Stimulated activated CD4-positive, alpha-beta T cell treated with anti-CD3 and anti-CD28 coated beads, TNF-alpha, amount 100 ng/mL, for 4 hours (primary cell): ENCODE measurements around the gene SASH1.

ENCODE experiments used
- DNase-seq, 3 experiments: peaks; one replicate each; pipeline ENCODE4 v3.0.0-alpha.2; 2020; ENCODE audit warnings: low read depth in 3 of 3

The SASH1 gene

GRCh38 chr6:148493424-148493823 is 150.8 kb downstream of the SASH1 start:
- DNase-seq: no peak

GRCh38 chr6:148494226-148494625 is 151.6 kb downstream of the SASH1 start:
- no peak for DNase-seq

- no peak for DNase-seq
Observed at GRCh38 chr6:148495029-148495428, 152.4 kb downstream of the SASH1 start.

DNA sequence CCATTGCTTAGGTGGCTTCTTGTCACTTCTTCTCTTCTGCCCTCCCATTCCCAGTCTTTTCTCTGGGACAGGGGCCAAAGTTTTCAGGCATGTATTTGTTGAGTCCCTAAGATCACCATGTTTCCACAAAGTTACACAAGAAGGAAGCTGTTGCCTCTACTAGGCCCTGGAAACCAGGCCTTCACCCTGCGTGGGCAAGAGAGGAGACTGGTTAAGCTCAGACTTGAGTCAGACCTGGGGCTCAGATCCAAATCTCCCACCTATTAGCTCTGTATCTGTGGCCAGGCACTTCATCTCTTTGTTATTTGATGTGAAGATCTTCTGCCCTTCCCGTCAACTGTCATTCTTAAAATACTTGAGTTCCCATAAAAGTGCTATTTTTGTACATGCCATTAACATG is 154.6 kb downstream of the SASH1 start:
- DNase-seq: no peak

- no peak for DNase-seq
Observed at GRCh38 chr6:148497717-148498116, 155.1 kb downstream of the SASH1 start.

- no peak for DNase-seq
Observed at GRCh38 chr6:148500402-148500801, 157.8 kb downstream of the SASH1 start.

GRCh38 chr6:148501178-148501590 is 158.5 kb downstream of the SASH1 start:
- DNase-seq: no peak

DNA sequence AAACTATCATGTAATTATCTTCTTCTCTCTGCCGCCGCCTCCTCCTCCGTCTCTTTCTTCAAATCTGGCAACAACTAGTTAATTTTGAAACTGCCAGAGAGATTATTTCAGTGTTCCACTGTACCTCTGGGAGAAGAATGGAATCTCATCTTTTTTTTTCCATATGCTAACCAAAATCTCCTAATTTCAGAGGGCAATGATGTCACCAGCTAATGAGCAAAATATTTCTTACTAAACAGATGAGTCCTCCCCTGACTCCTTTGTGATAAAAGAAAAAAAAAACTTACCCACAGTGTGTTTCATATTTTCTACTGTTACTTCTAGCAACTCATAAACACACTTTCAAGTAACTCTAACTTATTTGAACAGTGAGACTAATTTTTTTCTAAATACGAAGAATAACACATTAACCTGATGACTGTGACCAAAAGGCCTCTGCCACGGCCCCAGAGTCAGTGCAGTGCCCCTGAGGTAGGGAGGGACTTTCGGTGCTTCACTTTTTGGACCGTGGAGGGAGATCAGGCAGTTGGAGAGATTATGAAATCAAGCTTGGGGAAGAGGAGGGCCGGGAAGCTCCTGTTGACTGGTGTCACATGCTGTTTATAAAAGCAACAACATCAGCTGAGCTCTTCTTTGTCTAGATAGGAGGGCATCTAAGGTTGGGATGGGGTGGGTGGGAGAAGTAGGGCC is 159.6 kb downstream of the SASH1 start:
- no peak for DNase-seq

GRCh38 chr6:148502773-148503135 is 160.1 kb downstream of the SASH1 start:
- DNase-seq: no peak

- DNase-seq: no peak
Observed at GRCh38 chr6:148503703-148504102, 161.1 kb downstream of the SASH1 start.

GRCh38 chr6:148507774-148508173 is 165.1 kb downstream of the SASH1 start:
- no peak for DNase-seq

GRCh38 chr6:148508401-148509041 is 165.9 kb downstream of the SASH1 start:
- no peak for DNase-seq

- DNase-seq: no peak
Observed at GRCh38 chr6:148509119-148509799, 166.6 kb downstream of the SASH1 start.

- DNase-seq: no peak
Observed at GRCh38 chr6:148509800-148510581, 167.4 kb downstream of the SASH1 start.

DNA sequence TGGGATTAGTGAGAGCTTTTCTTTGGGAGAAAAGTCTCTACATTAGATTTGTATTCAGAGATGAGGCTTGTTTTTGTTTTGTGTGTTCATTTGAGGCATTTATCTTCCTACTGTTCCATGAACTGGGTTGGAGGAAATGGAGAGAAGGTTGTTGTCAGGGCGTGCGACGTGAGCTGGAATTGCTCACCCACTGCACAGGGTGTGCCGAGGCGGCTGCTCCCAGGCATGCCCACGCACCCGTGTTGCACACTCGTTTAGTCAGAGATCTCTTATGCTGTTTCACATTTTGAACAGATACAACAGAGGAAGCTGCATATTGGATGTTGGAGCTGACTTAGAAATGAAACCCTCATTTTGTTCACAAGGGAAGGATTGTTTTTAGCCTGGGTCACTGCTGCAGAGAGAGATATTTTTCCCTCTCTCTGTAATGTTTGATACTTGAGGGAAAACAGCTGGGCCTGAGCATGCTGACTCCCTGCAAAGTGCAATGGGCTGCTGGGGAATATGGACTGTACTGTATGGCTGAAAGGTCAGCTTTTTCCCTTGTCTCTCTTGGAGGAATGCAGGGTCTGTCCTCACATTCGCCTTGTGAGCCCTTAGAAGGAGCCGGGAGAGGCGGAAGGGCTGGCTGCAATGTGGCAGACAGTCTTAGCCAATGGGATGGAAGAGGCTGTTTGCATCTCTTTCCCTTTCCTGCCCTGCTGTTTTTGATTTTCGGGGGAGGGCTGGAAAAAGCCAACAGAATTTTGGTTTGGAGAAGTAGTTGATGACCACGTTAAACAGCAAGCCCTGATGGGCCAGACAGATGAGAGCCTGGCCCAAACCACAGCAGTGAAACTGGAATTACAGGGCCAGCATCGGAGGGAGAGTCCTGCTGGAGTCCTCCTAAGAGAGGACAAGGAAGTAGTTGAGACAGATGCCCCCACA is 170.8 kb downstream of the SASH1 start:
- no peak for DNase-seq

DNA sequence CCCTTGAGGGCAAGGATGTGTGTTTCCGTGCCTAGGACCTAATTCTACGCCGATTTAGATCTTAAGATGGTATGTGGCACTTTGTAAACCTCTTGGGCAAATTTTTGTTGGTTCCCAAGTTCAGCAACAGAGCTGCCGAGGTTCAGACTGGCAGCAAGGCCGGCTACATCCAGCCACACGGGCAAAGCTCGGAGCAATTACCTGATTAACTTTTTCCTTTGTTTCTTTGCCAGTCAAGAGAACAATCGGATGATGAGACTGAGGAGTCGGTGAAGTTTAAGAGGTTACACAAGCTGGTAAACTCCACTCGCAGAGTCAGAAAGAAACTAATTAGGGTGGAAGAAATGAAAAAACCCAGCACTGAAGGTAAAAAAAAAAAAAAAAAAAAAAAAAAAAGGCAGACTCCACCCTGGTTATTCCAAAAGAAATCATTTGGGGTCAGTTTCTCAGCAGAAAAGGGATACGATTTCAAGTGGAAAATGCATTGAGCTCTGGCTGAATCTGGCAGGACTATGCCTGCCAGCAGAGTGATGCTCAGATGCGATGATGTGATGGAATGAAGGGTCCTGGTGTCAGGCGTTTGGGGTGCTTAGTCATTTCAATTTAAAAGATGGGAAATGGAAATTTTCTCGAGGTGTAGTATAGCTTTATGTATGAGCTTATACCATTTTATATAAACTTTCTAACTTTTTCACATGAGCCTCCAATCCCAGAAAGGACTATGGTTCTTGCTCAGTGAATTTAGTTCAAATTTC is 171.6 kb downstream of the SASH1 start:
- DNase-seq: no peak

DNA sequence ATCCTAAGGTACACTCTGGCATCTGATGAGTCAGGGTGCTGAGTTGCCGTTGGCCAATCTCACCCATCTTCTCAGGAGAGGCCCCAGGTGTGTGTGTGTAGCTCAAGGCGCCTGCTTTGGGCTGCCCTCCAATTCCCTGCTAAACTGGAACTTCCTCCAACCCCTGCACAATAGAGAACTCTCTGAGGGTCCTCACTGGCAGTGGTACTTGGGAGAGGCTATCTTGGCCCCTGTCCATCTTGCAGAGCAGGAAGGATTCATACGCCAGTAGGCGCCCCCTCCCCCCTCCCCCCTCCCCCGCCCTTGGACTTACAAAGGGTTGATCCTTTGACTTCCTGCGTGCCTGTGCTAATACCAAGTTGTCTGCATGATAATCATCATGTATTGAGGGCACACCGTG is 173.6 kb downstream of the SASH1 start:
- DNase-seq: no peak

- no peak for DNase-seq
Observed at GRCh38 chr6:148516617-148517016, 174.0 kb downstream of the SASH1 start.

DNA sequence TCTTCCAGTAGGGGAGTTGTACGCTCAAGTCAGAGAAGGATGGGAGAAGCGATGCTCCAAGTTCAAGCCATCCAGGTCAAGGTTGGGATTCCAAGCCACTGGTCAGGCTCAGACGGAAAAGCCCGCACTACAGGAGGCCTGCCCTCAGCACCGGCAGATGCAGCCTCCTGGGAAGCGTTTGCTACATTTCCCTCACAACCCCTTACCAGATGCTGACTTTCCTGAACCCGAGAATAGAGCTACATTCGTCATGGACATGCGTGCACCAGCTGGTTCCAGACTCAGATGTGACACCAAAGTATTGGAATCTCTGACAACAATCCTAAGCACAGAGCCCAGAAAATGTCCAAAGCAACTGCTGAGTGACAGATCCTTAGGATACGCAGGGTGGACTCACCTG is 174.8 kb downstream of the SASH1 start:
- no peak for DNase-seq

DNA sequence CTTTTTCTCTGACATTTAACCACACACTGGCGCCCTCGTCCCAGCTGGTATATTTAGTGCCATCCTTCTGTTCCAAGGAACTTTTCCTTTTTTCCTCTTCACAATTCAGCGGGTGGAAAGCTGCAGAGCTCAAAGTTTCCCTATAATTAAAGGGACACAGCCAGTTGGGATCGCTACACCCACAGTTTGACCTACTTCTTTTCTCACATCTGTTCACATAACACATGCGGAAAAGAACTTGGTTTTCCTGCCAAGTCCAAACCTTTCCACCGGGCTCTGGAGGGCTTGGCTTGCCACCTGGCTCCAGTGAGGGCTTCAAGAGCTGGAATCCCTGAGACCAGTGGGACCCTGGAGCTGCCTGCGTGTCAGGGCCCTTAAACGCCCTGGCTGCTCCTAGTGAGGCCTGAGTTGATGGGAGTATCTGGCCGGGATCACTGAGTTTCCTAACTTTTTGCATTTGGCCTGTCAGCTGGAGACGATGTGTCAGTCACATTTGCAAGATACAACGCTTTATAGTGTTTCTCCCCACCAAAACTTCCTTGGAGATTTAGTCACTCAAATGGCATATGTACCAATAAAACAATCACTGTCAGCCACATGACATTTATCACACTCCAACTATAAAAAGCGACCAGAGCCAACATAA is 176.0 kb downstream of the SASH1 start:
- DNase-seq: no peak
